Ovary (tissue), 9 donors: Measurements from ENCODE around the gene GSG1L. TPM values are rescaled to one million over a fixed set of nuclear protein-coding genes. Genes with fewer than 3 reads are reported as not detected.

Source experiments
- DNase-seq, 5 donors: peaks; one replicate each; pipeline ENCODE4 v3.0.0-alpha.2; 2019 to 2020
- H3K27ac ChIP-seq, 2 donors: fragments of 200-600 bp; one replicate each; pipeline versions ENCODE4 v1.5.1 to v1.8.0; 2019 to 2022
- H3K27me3 ChIP-seq: fragments of 200-600 bp; one replicate; pipeline ENCODE4 v1.8.0; 2022
- H3K36me3 ChIP-seq: fragments of 200-600 bp; sonication (generic); one replicate; pipeline ENCODE4 v1.5.1; 2019
- H3K4me1 ChIP-seq: one replicate; pipeline ENCODE4 v1.8.1; 2013; ENCODE audit warnings: mild to moderate bottlenecking, moderate library complexity; ENCODE audit not compliant: insufficient read depth
- H3K4me3 ChIP-seq: fragments of 200-600 bp; sonication (generic); one replicate; pipeline ENCODE4 v1.5.1; 2017
- H3K9me3 ChIP-seq, 2 donors: fragments of 200-600 bp in 1 of 2; sonication (generic) in 1 of 2; one replicate each; pipeline versions ENCODE4 v1.5.1 to v1.8.1; 2013 to 2019; ENCODE audit warnings: mild to moderate bottlenecking in 1 of 2, moderate library complexity in 1 of 2
- CTCF ChIP-seq, 3 donors: fragments of 450-650 bp in 2 of 3; fragments of 200-600 bp in 1 of 3; IDR thresholded peaks; one replicate each; pipeline versions ENCODE4 v1.5.1 to v1.8.0; 2016 to 2022; ENCODE audit warnings: antibody characterized with exemption in 3 of 3, mild to moderate bottlenecking in 1 of 3
- EP300 ChIP-seq: sonication (generic); formaldehyde crosslinking; IDR thresholded peaks from one replicate; pipeline ENCODE4 v1.6.1; 2017; ENCODE audit warnings: antibody characterized with exemption
- POLR2A ChIP-seq: fragments of 450-650 bp; IDR thresholded peaks from one replicate; pipeline ENCODE4 v1.6.1; 2017; ENCODE audit warnings: antibody characterized with exemption, mild to moderate bottlenecking, moderate library complexity
- WGBS, 3 donors: extraction: QIAGEN DNeasy Blood & Tissue Kit in 1 of 3; methylation state at CpG; one replicate each; pipeline versions ENCODE4 v1.1.5 to v1.1.7; 2013 to 2017; 5-methylcytosine and 5-hydroxymethylcytosine counted together
- intact Hi-C, 4 donors: fragments of 100-400 bp; cut with DNase I; formaldehyde crosslinking; loops; one replicate each; pipeline versions ENCODE4 v1.11.0 to v1.15.1; 2022 to 2023
- polyA plus RNA-seq, 2 donors: library from polyadenylated mRNA; stranded (reverse); fragments of 200-250 nt in 1 of 2; fragments of 350-450 nt in 1 of 2; fragmentation: Illumina TruSeq in 1 of 2; extraction: RNeasy Lipid Tissue Mini Kit (QIAGEN cat#74804) in 1 of 2; gene quantifications; one replicate each; pipeline ENCODE4 v1.2.3, GENCODE V29; 2013 to 2014
- total RNA-seq, 7 donors: library from RNA; depleted of rRNA in 2 of 7; stranded (reverse); fragments of >200 nt in 2 of 7; fragmentation: NEBNext Ultra II Directional in 3 of 7; extraction: Animal tissue kit (Norgen Biotek cat#: 25700) in 3 of 7; gene quantifications; one replicate each; pipeline versions ENCODE4 v1.1.0 to v1.2.4, GENCODE V29; 2016 to 2023
- donor health status: DM: no; HTN: no; CAD: no; lungs with moderate emphysema.
- donor health status: DM: no; HTN: no; CAD: no.
- donor health status: Bipolar disorder and iron deficiency.
- donor health status: DM: yes; HTN: yes; CAD: no.
- donor health status: DM: no; HTN: no; CAD: no.
- donor health status: DM: yes; HTN: yes; CAD: no.

The GSG1L gene
- total and polyA plus RNA-seq, 9 donors = 0.30 to 1.1 (median 0.46) TPM; not detected in 4

DNA sequence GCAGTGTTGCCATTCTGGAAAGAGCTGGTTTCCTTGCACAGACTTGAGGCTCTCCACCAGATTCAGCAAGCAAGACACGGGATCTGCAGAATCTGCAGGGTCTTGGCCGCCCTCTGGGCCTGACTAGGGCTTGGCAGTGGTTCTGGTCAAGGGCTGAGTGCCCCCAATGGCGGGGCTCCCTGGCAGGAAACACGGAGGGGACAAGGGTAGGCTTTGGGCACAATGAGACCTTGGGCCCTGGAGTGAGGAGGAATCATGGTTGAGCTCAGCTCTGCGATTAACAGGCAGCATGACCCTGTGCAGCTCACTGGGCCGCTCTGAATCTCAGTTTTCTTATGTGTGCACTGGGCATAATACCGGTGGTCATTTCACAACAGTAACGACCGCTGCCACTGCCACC is 249.9 kb downstream of the GSG1L start:
- Histone ChIP-seq H3K4me1 (no peaks in the 10 kb centered on the region), H3K27ac (no peak overlapping the region), H3K27me3 (no peaks in the 10 kb centered on the region), H3K4me3 (no peak overlapping the region), H3K36me3 (no peaks in the 10 kb centered on the region), H3K9me3 (no peaks in the 10 kb centered on the region)
- intact Hi-C loops = no loop called here
- WGBS, 3 donors = 86 to 93% (median 93%) methylated on average over 9 of the region's 9 CpGs
- no peak for DNase-seq
- TF ChIP-seq EP300 = no peak
- no peak for TF ChIP-seq POLR2A
- TF ChIP-seq CTCF (IDR thresholded peaks at IDR 0.05) = no peak

GRCh38 chr16:27811881-27812280 is 251.6 kb downstream of the GSG1L start:
- no peak for DNase-seq
- H3K4me3 ChIP-seq = no peak overlapping the region
- 82 to 86% (median 85%) methylated on average over 3 of the region's 3 CpGs for WGBS, 3 donors
- H3K36me3 ChIP-seq = no peaks in the 10 kb centered on the region
- H3K9me3 ChIP-seq = no peaks in the 10 kb centered on the region
- TF ChIP-seq CTCF (IDR thresholded peaks at IDR 0.05) (no peak), EP300 (no peak), POLR2A (no peak)
- intact Hi-C loops = no loop called here
- H3K27me3 ChIP-seq = no peaks in the 10 kb centered on the region
- H3K27ac ChIP-seq = no peak overlapping the region
- H3K4me1 ChIP-seq = no peaks in the 10 kb centered on the region

DNA sequence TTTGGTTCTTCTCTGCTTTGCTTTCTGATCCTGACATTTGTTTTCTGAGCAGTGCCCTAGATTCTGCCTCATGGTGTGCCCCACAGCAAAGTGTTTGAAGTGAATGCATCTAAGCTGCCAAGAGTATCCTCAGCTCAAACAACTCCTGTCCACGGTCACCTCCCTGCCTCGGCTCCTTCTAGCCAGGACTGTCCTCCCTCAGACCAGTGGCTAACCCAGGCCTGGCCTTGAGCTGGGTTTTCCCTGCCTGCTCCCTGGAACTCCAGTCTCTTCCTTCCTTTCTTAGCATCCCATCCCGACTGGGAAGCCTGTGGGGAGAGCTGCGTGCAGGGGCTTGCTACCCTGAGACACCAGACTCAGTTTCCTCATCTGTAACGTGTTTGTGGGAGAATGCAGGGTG is 256.5 kb downstream of the GSG1L start:
- intact Hi-C loops = no loop called here
- TF ChIP-seq EP300 (no peak), CTCF (IDR thresholded peaks at IDR 0.05) (no peak), POLR2A (no peak)
- Histone ChIP-seq H3K27me3 (no peaks in the 10 kb centered on the region), H3K27ac (no peak overlapping the region), H3K36me3 (no peaks in the 10 kb centered on the region), H3K9me3 (no peaks in the 10 kb centered on the region), H3K4me1 (no peaks in the 10 kb centered on the region), H3K4me3 (no peak overlapping the region)
- WGBS, 3 donors = 49 to 63% (median 52%) methylated on average over 5 of the region's 5 CpGs
- no peak for DNase-seq

DNA sequence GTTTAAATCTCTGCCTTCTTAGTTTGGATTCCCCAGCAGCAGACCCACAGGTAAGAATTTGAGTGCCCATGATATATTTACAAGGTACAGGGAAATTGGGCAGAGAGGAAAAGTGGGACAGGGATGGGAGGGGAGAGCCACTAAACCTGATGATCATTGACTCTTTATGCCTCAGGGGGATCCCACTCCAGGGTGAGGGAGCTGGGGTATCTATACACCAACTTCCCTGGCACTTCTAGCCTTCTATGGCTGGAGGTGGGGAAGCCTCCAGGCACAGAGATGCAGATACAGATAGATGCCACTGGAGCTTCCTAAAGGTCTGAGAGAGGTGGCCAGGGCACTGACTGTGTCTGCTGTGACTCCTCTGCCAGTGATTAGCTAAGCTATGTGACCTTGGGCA is 257.1 kb downstream of the GSG1L start:
- Histone ChIP-seq H3K4me3 (no peak overlapping the region), H3K9me3 (no peaks in the 10 kb centered on the region), H3K27me3 (no peaks in the 10 kb centered on the region), H3K4me1 (no peaks in the 10 kb centered on the region), H3K27ac (no peak overlapping the region), H3K36me3 (no peaks in the 10 kb centered on the region)
- TF ChIP-seq EP300 (no peak), CTCF (IDR thresholded peaks at IDR 0.05) (no peak), POLR2A (no peak)
- intact Hi-C loops = no loop called here
- no peak for DNase-seq

GRCh38 chr16:27805828-27806351 is 257.6 kb downstream of the GSG1L start:
- no peak for DNase-seq
- H3K4me1 ChIP-seq = no peaks in the 10 kb centered on the region
- H3K9me3 ChIP-seq = no peaks in the 10 kb centered on the region
- no peak overlapping the region for H3K4me3 ChIP-seq
- H3K27ac ChIP-seq = no peak overlapping the region
- no peaks in the 10 kb centered on the region for H3K36me3 ChIP-seq
- TF ChIP-seq CTCF (IDR thresholded peaks at IDR 0.05) (no peak), POLR2A (no peak), EP300 (no peak)
- intact Hi-C loops = no loop called here
- WGBS, 3 donors = 46 to 72% (median 49%) methylated on average over 4 to 5 of the region's 5 CpGs
- H3K27me3 ChIP-seq = no peaks in the 10 kb centered on the region
